ENCODE results near the gene NIPBL.
"Not testable (repeated sequence)": the region's sequence is repeated elsewhere in the genome, so short reads cannot be mapped to it uniquely, and the experiment has no call there.

NIPBL gene

DNA sequence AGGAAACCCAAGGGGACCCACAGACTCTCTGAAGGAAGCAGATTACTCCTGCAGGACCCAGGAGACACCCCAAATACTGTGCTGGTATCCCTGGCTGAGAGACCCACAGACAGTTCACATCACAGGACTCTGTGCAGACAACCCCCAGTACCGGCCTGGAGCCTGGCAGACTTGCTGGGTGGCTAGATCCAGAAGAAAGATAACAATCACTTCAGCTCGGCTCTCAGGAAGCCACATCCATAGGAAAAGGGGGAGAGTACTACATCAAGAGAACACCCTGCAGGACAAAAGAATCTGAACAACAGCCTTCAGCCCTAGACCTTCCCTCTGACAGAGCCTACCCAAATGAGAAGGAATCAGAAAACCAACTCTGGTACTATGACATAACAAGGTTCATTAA lies 206.4 kb downstream of the NIPBL start:
- in situ Hi-C loops (cut with HindIII; ENCODE audit: low sequenced_read_pairs) = loop anchor here (5.0 kb wide), 1 partner anchor 39 kb away; no protein-coding TSS in a partner anchor

DNA sequence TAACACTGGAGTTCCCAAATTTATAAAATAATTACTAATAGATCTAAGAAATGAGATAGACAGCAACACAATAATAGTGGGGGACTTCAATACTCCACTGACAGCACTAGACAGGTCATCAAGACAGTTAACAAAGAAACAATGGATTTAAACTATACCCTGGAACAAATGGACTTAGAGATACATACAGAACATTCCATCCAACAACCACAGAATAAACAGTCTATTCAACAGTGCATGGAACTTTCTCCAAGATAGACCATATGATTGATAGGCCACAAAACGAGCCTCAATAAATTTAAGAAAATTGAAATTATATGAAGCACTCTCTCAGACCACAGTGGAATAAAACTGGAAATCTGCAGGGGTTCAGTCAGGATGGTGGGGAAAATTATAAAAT lies 209.5 kb downstream of the NIPBL start:
- in situ Hi-C loops (cut with HindIII; ENCODE audit: low sequenced_read_pairs) = not testable (repeated sequence)

DNA sequence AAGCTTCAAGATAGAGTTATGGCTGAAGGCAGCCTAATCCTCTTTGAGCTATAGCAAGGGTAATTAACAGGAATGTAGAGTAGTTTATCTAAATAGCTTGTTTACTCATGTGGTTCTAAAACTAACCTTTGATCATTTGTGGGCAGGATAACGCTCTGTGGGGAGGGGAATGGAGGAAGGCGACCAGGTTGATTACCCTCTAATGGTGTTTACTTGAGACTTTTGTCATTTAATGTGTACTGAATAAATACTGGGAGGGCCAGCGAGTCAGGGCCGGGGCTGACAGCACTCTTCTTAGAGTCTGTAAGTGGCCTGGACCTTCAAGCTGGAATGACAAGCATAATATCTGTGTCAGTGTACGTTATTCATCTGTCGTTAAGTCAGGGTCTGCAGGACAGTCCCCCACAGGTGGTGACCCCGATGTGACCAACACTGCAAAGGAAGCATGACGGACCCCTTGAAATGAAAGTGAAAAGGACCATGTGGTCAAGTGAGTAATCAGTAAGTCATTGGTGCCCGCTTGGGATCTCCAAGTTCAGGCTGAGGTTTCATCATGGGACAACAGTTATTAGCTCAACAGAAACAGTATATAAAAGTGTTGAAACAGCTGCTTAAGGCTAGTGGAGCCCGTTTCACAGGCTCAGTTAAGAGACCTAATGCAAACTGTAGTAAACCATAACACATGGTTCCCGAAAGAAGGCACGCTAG lies 210.1 kb downstream of the NIPBL start:
- in situ Hi-C loops (cut with HindIII; ENCODE audit: low sequenced_read_pairs) = no loop called here

DNA sequence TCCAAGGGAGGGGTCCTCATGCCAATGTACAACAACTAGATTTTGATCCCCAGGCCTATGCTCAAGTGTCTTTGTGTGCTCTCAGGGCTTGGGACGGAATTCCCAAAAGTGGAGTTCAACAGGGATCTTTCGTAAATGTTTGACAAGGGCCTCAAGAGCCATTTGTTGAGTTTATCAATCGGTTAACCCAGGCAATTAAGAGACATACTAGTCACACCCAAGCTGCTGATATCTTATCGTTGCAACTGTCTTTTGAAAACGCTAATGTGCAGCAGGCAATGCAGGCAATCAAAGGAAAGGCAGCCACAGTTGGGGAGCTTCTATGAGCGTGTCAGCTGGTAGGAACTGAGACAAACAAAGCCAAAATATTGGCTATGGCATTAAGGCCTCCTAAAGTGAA lies 211.4 kb downstream of the NIPBL start:
- in situ Hi-C loops (cut with HindIII; ENCODE audit: low sequenced_read_pairs) = no loop called here

DNA sequence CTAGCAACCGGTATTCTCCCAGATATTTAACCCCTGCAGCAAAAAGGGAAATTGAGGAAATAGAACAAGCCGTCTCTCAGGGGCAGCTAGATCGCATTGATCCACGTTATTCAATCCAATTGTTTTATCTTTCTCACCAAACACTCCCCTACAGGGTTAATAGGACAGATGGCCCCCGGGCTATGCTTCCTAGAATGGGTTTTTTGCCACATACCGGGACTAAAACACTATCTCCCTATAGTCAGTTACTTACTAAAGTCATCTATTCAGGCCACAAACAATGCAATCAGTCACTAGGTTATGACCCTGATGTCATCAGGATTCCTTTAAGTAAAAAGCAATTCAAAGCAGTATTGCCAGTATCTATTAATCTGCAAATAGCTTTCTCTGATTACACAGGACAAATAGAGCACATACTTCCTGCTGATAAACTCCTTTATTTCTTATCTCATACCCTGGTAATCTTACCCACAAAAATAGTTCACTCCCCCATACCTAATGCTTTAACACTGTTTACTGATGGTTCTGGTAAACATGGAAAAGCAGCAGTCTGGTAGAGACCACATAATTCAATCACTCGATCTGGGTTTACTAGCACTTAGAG lies 213.7 kb downstream of the NIPBL start:
- in situ Hi-C loops (cut with HindIII; ENCODE audit: low sequenced_read_pairs) = no loop called here

DNA sequence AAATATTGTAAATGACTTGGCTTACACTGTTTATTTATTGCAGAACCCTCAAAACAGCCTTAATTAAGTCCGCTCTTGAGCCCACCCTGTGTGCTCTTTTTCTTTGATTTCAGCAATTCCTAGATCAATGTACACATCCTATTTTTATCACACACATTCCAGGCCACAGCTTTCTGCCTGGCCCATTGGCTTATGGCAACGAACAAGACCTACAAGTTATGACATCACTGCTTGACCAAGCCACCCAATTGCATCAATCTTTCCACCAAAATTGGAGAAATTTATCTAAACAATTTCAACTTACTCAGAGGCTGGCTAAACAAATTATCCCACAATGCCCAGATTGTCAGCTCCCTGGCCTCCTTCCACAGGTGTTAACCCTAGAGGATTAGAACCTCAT lies 214.2 kb downstream of the NIPBL start:
- in situ Hi-C loops (cut with HindIII; ENCODE audit: low sequenced_read_pairs) = no loop called here

DNA sequence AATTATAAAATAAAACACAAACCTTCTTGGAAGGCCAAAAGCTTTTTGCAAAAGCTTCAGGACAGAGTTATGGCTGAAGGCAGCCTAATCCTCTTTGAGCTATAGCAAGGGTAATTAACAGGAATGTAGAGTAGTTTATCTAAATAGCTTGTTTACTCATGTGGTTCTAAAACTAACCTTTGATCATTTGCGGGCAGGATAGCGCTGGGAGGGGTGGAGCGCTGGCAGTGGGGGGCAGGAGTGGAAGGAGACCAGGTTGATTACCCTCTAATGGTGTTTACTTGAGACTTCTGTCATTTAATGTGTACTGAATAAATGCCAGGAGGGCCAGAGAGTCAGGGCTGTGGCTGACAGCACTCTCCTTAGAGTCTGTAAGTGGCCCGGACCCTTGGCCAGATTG lies 217.2 kb downstream of the NIPBL start:
- in situ Hi-C loops (cut with HindIII; ENCODE audit: low sequenced_read_pairs) = not testable (repeated sequence)

DNA sequence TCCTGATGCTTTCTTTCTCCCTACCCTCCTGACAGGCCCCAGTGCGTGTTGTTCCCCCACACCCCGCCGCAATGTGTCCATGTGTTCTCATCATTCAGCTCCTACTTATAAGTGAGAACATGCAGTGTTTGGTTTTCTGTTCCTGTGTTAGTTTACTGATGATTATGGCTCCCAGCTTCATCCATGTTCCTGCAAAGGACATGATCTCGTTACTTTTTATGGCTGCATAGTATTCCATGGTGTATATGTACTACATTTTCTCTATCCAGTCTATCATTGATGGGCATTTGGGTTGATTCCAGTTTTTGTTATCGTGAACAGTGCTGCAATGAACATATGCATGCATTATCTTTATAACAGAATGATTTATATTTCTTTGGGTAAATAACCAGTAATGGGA lies 222.7 kb downstream of the NIPBL start:
- in situ Hi-C loops (cut with HindIII; ENCODE audit: low sequenced_read_pairs) = not testable (repeated sequence)

DNA sequence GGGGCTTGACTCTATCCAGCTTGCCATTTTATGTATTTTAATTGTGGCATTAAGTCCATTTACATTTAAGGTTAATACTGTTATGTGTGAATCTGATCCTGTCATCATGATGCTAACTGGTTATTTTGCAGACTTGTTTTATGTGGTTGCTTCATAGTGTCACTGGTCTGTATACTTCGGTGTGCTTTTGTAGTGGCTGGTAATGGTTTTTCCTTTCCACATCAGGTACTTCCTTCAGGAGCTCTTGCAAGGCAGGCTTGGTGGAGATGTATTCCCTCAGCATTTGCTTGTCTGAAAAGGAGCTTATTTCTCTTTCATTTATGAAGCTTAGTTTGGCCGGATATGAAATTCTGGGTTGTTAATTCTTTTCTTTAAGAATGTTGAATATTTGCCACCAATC lies 226.7 kb downstream of the NIPBL start:
- in situ Hi-C loops (cut with HindIII; ENCODE audit: low sequenced_read_pairs) = no loop called here

DNA sequence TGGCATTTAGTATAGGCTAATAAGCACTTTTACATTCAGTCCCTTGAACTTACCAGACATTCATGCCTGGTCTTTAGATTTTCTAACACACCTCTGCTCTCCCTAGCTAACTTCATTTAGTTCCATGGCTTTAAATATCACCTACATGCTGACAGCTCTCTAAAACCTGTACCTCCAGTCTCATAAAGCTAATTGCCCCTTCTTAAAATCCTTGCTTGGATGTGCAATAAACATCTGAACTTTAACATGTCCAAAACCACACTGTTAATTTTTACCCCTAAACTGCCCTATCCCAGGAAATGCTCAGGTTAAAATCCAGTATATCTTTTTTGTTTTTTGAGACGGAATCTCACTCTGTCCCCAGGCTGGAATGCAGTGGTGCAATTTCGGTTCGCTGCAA lies 232.8 kb downstream of the NIPBL start:
- in situ Hi-C loops (cut with HindIII; ENCODE audit: low sequenced_read_pairs) = loop anchor here (5.0 kb wide), 1 partner anchor 48 kb away; no protein-coding TSS in a partner anchor

DNA sequence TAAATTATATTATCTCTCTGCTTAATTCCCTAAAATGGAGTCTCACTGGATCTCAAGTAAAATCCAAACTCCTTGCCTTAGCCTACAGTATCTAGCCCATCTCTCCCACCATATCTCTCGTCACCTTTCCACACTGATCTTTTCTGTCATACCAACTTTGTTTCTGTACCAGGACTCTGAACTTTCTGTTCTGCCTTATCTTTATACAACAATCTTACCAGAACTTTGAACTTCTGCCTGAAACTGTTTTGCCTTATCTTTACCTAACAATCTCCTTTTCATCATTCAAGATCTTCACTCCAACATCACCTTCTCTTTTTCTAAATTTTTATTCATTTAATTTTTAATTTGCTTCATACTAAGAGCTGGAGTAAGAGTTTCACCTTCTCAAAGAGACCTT lies 233.6 kb downstream of the NIPBL start:
- in situ Hi-C loops (cut with HindIII; ENCODE audit: low sequenced_read_pairs) = no loop called here

DNA sequence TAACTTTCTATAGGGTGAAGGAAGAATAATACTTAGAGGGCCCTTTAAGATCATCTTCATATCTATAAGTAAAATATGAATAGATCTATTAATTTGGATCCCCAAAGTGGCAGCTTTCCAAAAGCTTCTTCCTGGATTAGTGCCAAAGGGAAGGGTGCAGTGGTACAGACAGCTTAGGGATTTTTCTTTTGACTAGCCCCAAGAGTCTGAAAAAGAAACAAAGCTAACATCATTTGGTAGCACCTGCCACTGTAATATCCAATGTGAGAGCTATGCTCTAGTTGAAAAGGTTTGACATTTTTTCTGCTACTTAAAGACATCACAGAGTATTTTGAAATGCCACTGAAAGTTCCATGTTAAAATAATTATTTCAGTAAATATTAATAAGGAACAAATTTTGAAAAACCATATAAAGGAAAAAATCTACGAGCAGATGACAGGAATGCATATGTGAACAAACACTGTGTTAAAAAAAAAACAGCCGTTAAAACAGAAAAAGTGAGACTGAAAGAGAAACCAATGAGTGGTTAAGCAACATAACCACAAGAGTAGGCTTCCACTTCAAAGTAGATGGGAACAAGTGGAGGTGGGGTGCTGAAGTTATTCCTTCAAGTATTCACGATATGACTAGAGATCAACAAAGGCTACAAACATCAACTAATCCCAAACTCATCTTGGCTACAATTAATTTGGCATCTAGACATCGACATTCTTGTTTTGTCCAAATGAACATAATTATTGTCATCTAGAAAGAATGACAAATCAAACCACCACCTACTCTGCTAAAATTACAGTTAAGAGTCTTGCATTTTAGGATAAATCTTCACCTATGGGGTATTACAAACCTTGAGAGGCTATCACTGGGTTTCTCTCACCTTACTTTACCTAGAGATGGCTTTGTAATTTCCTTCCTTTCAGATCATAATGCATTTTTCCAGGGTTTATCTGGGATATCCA lies 235.1 kb downstream of the NIPBL start:
- in situ Hi-C loops (cut with HindIII; ENCODE audit: low sequenced_read_pairs) = no loop called here

DNA sequence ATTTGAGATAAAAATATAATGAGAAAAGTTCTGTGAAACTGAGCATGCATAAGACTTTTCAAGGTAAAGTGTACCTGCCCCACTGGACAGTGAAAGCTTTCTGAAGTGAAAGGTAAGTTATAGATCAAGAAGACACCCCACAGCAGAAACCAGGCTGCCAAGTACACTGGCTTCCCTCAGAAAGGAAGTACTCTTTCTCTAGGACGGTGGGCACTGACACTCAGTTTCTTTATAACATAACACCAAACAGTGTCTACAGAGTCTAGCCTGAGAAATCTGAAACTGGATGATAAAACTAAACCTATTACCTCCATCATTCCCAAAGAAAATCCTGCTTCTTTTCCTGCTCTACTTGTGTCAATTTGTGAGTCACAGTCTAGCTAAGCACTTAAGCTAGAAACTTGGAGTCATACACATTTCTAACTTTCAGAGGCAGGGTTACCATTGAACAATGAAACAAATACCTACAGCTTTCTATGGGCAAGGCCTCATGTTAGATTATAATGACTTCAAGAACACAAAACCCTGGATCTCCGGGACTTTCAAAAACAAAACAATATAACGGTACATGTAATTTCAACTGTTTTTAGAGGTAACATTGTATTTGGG lies 235.9 kb downstream of the NIPBL start:
- in situ Hi-C loops (cut with HindIII; ENCODE audit: low sequenced_read_pairs) = no loop called here

Measured in endothelial cell of hepatic sinusoid (primary cell).